Limb (tissue), 2 donors: ENCODE measurements around the gene PHLDB1.
"Not testable (repeated sequence)": the region's sequence is repeated elsewhere in the genome, so short reads cannot be mapped to it uniquely, and the experiment has no call there.

Experiments used
- DNase-seq, 2 donors: peaks; one replicate each; pipeline ENCODE4 v3.0.0-alpha.2; 2016; ENCODE audit errors: extremely low spot score in 2 of 2

PHLDB1 gene

DNA sequence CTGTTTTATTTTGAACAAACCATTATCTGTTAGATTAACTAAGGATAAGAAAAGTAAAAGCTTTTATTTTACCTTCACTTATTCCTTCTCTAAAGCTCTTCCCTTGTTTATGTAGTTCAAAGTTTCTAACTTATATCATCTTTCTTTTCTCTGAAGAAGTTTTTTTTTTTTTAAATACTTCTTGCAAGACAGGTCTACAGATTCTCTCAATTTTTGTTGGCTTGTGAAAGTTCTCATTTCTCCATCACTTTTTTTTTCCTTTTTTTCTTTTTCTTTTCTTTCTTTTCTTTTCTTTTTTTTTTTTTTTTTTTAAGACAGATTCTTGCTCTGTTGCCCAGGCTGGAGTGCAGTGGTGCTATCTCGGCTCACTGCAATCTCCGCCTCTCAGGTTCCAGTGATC lies 76.8 kb downstream of the PHLDB1 start:
- DNase-seq, result no peak

GRCh38 chr11:118687906-118688305 lies 80.5 kb downstream of the PHLDB1 start:
- no peak for DNase-seq

DNA sequence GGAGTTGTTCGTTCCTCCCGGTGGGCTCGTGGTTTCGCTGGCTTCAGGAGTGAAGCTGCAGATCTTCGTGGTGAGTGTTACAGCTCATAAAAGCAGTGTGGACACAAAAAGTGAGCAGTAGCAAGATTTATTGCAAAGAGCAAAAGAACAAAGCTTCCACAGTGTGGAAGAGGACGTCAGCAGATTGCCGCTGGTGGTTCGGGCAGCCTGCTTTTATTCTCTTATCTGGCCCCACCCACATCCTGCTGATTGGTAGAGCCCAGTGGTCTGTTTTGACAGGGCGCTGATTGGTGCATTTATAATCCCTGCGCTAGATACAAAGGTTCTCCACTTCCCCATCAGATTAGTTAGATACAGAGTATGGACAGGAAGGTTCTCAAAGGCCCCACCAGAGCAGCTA lies 80.9 kb downstream of the PHLDB1 start:
- not testable (repeated sequence) for DNase-seq

DNA sequence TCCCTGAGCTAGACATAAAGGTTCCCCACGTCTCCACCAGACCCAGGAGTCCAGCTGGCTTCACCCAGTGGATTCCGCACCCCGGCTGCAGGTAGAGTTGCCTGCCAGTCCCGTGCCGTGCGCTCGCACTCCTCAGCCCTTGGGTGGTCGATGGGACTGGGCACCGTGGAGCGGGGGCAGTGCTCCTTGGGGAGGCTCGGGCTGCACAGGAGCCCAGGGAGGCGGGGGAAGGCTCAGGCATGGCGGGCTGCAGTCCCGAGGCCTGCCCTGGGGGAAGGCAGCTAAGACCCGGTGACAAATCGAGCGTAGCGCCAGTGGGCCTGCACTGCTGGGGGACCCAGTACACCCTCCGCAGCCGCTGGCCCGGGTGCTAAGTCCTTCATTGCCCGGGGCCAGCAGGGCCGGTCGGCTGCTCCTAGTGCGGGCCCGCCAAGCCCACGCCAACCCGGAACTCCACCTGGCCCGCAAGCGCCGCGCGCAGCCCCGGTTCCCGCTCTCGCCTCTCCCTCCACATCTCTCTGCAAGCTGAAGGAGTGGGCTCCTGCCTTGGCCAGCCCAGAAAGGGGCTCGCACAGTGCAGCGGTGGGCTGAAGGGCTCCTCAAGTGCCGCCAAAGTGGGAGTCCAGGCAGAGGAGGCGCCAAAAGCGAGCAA lies 81.6 kb downstream of the PHLDB1 start:
- DNase-seq, result no peak

DNA sequence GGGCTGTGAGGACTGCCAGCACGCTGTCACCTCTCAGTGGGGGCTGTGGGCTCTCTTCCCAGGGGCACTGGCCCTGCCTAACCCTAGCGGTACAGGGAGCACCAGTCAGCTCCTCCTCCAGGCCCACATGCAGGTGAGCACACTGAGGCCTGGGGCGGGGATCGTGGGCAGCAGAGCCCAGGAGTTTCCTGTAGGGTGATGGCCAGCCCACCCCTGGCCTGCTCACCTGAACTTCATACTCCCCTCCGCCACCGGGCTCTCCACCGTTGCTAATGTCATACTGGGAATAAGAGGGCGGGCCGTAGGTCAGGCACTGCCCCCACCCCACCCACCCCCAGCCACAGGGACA lies 82.1 kb downstream of the PHLDB1 start:
- DNase-seq, result no peak

GRCh38 chr11:118689852-118690552 lies 82.6 kb downstream of the PHLDB1 start:
- DNase-seq, result peak; percentile 87 to 94

GRCh38 chr11:118690553-118691304 lies 83.3 kb downstream of the PHLDB1 start:
- DNase-seq, result no peak

DNA sequence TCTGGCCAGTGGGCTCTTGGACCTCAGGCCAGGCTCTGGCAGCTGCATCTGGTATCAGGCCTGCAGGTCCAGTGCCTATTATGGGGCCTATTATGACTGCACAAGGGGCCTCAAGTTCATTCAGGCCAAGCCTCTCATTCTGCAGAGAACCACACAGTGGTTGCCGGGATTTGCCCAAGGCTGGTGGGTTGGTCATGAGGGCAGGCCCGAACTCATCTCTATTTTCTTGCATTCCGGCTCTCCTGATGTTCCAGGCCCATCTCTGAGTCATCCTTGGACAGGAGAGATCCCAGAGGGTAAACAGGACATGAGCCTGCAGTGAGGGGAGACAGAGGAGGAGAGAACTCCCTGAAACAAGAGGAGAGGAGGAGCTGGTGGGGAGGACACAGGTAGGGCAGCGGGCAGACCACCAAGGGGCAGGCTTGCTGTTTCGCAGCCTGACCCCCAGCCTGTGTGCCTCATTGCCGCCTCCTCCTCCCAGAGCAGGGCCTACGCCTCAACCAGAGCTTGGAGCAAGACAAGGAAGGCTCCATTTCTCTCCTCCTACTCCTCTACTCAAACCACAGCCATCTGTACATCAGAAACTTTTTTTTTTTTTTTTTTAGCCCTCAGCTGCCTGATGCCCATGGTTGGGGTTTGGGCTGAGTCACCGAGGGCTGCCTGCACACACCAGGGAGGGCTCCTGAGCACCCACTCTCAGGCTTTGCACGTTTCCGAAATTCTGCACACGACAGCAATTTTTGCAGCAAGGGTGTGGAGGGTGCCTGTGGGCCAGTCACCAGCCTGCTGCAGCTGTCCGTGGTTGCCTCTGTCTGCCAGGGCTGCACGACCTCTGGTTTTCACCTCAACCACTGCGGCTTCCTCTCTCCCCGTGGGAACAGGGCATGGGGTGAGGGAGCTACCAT lies 84.8 kb downstream of the PHLDB1 start:
- no peak for DNase-seq

DNA sequence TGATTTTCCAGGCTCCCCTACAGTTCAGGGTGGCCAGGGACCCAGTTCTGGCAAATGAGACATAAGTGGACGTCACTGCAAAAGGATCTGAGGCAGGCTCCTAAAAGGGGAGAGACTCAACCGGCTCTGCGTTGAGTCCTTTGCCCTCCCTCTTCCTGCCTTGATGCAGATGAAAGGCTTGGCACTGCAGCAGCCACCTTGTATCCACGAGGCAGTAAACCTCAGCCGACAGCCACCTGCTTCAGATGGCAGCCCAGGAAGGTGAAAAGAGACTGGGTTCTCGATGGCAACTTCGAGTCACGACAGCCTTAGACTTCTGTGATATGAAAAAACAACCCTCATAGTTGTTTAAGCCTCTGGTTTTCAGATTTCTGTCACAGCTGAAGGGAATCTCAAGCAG lies 86.8 kb downstream of the PHLDB1 start:
- DNase-seq, result no peak

- DNase-seq, result no peak
Measured at GRCh38 chr11:118694771-118695170, 87.4 kb downstream of the PHLDB1 start.

- no peak for DNase-seq
Measured at GRCh38 chr11:118696673-118697226, 89.3 kb downstream of the PHLDB1 start.

DNA sequence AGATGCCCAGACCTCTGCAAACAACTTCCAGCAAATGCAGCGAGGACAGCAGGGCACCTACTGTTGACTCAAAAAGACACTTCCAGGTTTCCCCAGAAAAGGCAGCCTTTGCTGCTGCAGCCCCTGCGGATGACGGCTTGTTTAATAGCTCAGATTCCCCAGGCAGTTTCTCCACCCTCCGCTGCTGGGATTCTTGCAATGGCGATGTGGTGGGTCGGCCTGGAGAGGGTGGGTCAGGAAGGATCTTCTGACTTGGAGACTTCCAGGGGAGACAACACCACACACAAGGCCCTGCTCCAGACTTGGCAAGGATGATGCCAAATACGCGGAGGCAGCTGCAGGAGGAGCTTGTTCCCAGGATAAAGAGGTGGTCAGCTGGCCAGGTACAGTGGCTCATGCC lies 89.9 kb downstream of the PHLDB1 start:
- DNase-seq, result no peak

GRCh38 chr11:118699506-118700220 lies 92.2 kb downstream of the PHLDB1 start:
- DNase-seq, result no peak

DNA sequence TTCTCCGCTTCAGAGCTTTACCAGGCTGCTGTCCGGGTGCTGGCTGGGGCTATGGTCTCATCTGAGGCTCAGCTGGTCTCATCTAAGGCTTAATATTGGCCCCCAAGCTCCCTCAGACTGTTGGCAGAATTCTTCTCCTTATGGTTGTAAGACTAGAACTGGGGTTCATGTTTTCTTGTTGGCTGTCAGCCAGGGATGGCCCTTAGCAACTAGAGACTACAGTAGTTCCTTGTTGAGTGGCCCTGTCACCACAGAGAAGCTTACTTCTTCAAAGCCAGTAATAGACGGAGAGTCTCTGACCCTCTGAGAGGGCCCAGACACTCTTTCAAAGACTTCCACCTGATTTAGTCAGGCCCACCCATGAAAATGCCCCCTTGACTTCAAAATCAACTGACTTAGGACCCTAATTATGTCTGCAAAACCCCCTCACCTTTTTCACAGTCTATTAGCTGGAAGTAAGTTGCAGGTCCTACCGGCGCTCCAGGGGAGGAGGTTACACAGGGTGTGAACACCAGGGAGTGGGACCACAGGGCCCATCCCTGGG lies 96.2 kb downstream of the PHLDB1 start:
- no peak for DNase-seq

DNA sequence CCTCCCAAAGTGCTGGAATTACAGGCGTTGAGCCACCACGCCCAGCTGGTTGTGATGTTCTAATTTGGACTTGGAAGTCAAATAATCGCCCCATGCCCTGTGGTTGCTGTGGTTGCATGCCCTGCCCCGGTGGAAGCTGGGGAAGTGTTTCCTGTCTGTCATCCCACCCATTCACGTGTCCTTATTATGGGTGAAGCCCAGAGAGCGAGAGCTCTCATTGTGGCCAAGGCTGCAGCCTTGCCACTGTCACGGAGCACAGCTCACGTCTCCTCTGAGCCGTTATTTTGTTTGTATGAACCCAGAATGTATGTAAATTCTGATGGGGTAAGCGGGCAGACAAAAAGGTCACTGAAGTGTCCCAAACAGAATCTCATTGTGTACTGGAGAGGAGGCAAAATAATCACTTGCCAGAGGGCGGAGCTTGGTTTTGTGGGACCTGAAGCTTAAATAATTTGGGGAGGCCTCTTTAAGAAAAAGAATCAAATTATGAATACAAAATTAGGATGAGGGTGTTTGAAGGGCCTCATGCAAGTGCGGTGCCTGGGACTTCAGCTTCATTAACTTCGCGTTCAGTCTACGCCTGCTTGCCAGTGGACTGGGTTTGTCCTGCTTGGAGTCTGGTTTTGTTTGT lies 97.8 kb downstream of the PHLDB1 start:
- no peak for DNase-seq

DNA sequence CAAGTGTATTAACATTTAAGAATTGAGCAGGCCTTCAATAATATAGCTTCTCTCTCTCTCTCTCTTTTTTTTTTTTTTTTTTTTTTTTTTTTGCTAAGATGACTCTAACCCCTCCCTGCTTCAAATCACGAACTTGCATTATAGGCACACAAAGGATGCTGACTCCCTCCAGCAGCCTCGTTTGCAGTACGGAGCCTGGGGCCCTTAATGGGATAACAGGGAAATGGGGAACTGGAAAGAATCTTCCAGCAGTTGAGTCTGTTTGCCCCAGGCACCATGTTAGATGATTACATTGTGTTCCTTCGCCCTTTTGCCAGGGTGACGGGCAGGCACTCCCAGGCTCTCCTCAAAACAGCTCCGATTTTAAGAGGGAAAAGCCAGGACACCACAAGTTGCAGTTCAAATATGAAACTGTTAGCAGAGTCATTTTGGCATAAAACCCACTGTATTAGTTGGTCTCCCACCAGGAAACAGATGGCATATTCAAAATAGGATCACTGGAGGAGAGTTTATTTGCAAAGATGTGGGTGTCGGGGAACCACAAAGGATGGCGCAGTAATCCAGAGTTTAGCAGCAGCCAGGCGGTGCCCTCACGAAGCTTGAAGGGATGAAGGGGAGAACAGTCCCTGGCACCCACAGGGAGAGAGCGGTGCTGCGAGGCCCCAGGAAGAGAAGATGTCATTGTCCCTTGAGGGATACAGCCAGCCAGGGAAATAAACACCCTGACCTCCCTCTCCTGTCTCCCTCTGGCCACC lies 98.6 kb downstream of the PHLDB1 start:
- DNase-seq, result no peak

GRCh38 chr11:118706546-118706825 lies 99.1 kb downstream of the PHLDB1 start:
- no peak for DNase-seq
